Urinary bladder (tissue), 4 donors: ENCODE results near the gene HMGXB4. TPM values are rescaled to one million over a fixed set of nuclear protein-coding genes. Genes with fewer than 3 reads are reported as not detected.

Experiments
- DNase-seq: peaks from one replicate; pipeline ENCODE4 v3.0.0-alpha.2; 2015; ENCODE audit errors: extremely low spot score
- H3K27ac ChIP-seq: one replicate; pipeline ENCODE4 v1.5.1; 2013; ENCODE audit warnings: low read depth, mild to moderate bottlenecking, moderate library complexity
- H3K36me3 ChIP-seq: one replicate; pipeline ENCODE4 v1.6.1; 2013; ENCODE audit warnings: mild to moderate bottlenecking, moderate library complexity; ENCODE audit not compliant: insufficient read depth
- H3K4me1 ChIP-seq: one replicate; pipeline ENCODE4 v1.6.1; 2013; ENCODE audit warnings: mild to moderate bottlenecking, moderate library complexity; ENCODE audit not compliant: insufficient read depth
- H3K4me3 ChIP-seq: one replicate; pipeline ENCODE4 v1.5.1; 2013; ENCODE audit warnings: low read depth, low read length
- WGBS: extraction: QIAGEN DNeasy Blood & Tissue Kit; methylation state at CpG from one replicate; pipeline ENCODE4 v1.1.7; 2013; 5-methylcytosine and 5-hydroxymethylcytosine counted together
- polyA plus RNA-seq: library from polyadenylated mRNA; stranded (reverse); fragments of 200-250 nt; gene quantifications from one replicate; pipeline ENCODE4 v1.2.3, GENCODE V29; 2013
- total RNA-seq: library from RNA; depleted of rRNA; stranded (reverse); fragments of >200 nt; gene quantifications from one replicate; pipeline ENCODE4 v1.2.3, GENCODE V29; 2014
- donor health status: healthy with polysubstance abuse.
- donor health status: healthy.

HMGXB4 gene
- 18.9 TPM for total RNA-seq
- polyA plus RNA-seq = 14.0 TPM

DNA sequence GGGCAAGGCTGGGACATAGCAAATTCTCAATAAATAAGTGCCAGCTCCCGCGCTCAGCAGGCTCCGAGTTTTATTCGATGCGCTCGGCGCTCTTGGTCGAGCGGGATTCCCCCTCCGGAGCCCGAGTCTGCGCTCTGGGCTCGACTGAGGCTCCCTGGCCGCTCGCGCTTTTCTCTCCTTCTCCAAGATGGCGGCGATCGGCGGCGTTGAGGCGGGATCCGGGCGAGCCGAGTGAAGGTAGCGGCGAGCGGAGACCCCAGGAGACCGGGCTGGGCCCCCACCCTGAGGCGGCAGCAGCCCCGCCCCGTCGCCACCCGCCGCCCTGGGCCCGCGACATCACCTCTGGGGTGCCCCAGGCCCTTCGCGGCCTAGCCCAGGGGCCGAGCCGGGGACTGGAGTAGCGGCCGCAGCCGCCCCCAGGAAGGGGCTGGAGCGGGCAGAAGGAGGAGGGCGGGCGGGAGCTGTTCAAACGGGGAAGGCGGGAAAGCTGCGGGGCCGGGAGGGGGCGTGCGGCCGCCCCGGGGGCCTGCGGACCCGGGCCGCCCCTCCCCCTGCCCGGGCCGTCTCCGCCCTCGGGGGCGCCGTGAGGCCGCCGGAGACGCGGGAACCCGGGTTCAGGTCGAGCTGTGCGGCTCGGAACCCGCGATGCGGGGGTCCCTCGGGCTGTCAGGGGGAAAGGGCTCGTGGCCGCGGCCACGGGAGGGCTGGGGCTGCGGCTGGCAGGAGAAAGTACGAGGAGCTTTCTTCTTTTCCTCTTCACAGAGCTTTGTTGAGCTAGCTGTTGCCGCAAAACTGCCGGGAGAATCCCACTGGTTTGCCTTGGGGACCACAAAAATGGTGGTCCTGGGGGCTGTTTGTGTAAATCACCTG is at the start of gene HMGXB4:
Gene HMGXB4, plus strand, starts transcription at position 173 of the 870 bp plus-strand sequence. CDS start 4,898 bp downstream, outside the sequence.
- peak within 1 kb of the TSS; percentile 94 for H3K4me3 ChIP-seq
- no peaks in the 10 kb centered on the region for H3K36me3 ChIP-seq
- H3K4me1 ChIP-seq = peaks cover 5% of the 10 kb centered on the region
- DNase-seq = peak; percentile 87
- peak within 1 kb of the TSS; percentile 76 for H3K27ac ChIP-seq
- under 1% methylated on average over 84 of the region's 84 CpGs for WGBS

GRCh38 chr22:35208003-35208402 is 49.3 kb upstream of the HMGXB4 start:
- no peak for DNase-seq
- Histone ChIP-seq H3K4me3 (no peak overlapping the region), H3K4me1 (no peaks in the 10 kb centered on the region), H3K36me3 (no peaks in the 10 kb centered on the region), H3K27ac (no peak overlapping the region)
- 82% methylated on average over 4 of the region's 4 CpGs for WGBS

GRCh38 chr22:35209203-35209602 is 48.1 kb upstream of the HMGXB4 start:
- DNase-seq = no peak
- 93% methylated on average over 7 of the region's 7 CpGs for WGBS
- no peak overlapping the region for H3K27ac ChIP-seq
- no peaks in the 10 kb centered on the region for H3K4me1 ChIP-seq
- no peaks in the 10 kb centered on the region for H3K36me3 ChIP-seq
- H3K4me3 ChIP-seq = no peak overlapping the region

DNA sequence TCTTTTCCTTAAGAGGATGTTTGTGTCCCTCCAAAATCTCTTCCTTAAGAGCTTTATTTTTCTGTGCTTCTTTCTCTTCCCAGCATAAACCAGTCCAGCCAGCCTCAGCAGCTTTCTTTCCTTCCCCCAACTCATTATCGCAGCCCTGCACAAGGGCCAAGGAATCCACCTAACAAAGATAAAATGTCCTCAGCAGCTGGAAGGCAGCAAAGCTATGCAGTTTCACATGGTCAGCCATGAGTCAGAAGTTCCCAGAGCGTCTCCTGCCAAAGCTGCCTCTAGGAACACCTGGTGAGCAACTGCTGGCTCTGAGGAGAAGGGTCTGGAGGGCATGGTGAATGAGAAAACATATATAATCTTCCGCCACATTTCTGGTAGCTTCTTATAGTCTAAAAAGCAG is 45.3 kb upstream of the HMGXB4 start:
- Histone ChIP-seq H3K36me3 (no peaks in the 10 kb centered on the region), H3K27ac (no peak overlapping the region), H3K4me1 (no peaks in the 10 kb centered on the region), H3K4me3 (no peak overlapping the region)
- DNase-seq = no peak
- 31% methylated on average over 3 of the region's 3 CpGs for WGBS

DNA sequence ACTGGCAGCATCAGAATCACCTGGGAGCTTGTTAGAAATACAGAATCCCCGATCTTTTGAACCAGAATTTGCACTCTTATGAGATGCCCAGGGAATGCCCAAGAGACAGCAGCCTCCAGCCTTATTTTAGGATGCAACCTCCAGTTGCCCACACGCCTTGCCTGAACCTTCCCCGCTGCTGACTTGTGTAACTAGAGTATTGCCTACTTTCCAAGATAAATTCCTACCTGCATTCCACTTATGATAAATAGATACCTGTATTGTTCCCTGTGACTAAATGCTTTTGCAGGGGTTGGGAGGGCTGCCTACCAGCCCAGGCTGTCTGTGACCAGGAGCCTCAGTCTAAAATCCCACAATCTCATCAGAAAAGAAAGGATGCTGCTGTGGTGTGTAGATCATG is 44.3 kb upstream of the HMGXB4 start:
- H3K27ac ChIP-seq = no peak overlapping the region
- no peaks in the 10 kb centered on the region for H3K4me1 ChIP-seq
- H3K4me3 ChIP-seq = no peak overlapping the region
- H3K36me3 ChIP-seq = no peaks in the 10 kb centered on the region
- DNase-seq = no peak
- 87% methylated on average over 3 of the region's 3 CpGs for WGBS

GRCh38 chr22:35214968-35215367 is 42.3 kb upstream of the HMGXB4 start:
- WGBS = 92% methylated on average over 6 of the region's 6 CpGs
- H3K36me3 ChIP-seq = no peaks in the 10 kb centered on the region
- no peak overlapping the region for H3K27ac ChIP-seq
- DNase-seq = no peak
- no peak overlapping the region for H3K4me3 ChIP-seq
- no peaks in the 10 kb centered on the region for H3K4me1 ChIP-seq

GRCh38 chr22:35215993-35216392 is 41.3 kb upstream of the HMGXB4 start:
- H3K36me3 ChIP-seq = no peaks in the 10 kb centered on the region
- no peak overlapping the region for H3K27ac ChIP-seq
- H3K4me3 ChIP-seq = no peak overlapping the region
- WGBS = 54% methylated on average over 3 of the region's 3 CpGs
- no peaks in the 10 kb centered on the region for H3K4me1 ChIP-seq
- no peak for DNase-seq

- no peak for DNase-seq
- no peak overlapping the region for H3K4me3 ChIP-seq
- no peaks in the 10 kb centered on the region for H3K4me1 ChIP-seq
- H3K36me3 ChIP-seq = no peaks in the 10 kb centered on the region
- H3K27ac ChIP-seq = no peak overlapping the region
- 81% methylated on average over 2 of the region's 2 CpGs for whole genome bisulfite sequencing
Observed at GRCh38 chr22:35217527-35217926, 39.8 kb upstream of the HMGXB4 start.

DNA sequence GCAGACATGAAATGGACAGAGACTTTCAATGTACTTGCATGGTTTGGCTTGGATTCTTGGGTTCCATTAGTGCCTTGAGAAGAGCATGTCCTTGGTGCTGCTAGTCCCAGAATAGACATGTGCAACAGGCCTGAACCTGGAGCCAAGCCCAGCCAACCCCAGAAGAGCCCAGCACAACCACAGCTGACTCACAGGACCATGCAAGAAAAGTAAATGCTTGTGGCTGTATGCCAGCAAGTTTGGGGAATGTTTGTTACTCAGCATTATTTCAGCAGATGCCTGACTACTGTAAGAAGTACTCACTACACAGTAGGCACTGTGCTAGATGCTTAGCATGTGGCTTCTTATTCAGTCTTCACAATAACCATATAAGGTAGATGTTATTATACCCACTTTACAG is 39.2 kb upstream of the HMGXB4 start:
- no peak for DNase-seq

GRCh38 chr22:35219012-35219411 is 38.3 kb upstream of the HMGXB4 start:
- WGBS = 74% methylated on average over 3 of the region's 3 CpGs
- no peak for DNase-seq
- no peak overlapping the region for H3K27ac ChIP-seq
- H3K36me3 ChIP-seq = no peaks in the 10 kb centered on the region
- no peaks in the 10 kb centered on the region for H3K4me1 ChIP-seq
- H3K4me3 ChIP-seq = no peak overlapping the region

More for the DNA sequence above, 39.2 kb upstream of the HMGXB4 start:
- no peaks in the 10 kb centered on the region for H3K4me1 ChIP-seq
- H3K4me3 ChIP-seq = no peak overlapping the region
- no peaks in the 10 kb centered on the region for H3K36me3 ChIP-seq
- H3K27ac ChIP-seq = no peak overlapping the region

DNA sequence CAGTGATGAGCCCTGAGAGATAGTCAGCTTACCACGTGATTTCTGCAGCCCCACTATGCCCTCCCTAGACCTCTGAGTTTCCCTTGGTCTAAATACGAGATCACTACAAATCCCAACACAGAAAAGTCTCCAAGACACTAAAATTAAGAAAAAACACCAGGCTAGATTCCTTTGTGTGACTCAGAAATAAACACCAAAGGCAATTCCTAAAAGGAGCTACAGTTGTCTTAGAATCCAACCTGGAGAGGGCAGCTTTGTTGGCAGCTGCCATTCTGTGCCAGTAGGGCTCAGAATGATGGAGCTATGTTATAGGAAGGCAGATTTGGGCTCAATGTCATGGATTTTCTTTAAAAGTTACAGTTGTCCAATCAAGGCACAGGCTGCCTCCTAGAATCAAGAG is 37.1 kb upstream of the HMGXB4 start:
- Histone ChIP-seq H3K4me1 (no peaks in the 10 kb centered on the region), H3K36me3 (no peaks in the 10 kb centered on the region), H3K27ac (no peak overlapping the region), H3K4me3 (no peak overlapping the region)
- no peak for DNase-seq
- WGBS = 67% methylated on average over 2 of the region's 2 CpGs

DNA sequence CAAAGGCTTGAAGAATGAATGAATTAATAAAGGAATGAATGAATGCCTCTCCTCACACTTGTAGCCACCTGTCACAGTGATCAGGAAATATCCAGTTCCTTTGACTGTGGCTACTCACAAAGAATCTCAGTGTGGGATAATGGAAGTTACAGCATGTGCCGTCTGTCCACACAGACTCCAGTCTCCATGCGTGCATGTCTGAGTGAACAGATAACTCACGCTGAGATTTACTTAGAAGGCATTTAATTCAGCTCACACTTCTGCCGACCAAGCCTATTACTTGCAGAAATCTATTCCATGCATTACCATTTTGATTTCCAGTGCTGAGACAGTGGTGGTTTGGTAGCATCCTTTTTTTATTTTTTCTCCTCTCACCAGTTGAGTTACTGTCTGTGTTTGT is 32.3 kb upstream of the HMGXB4 start:
- 60% methylated on average over 4 of the region's 4 CpGs for WGBS
- H3K4me3 ChIP-seq = no peak overlapping the region

GRCh38 chr22:35226958-35227647 is 30.2 kb upstream of the HMGXB4 start:
- H3K36me3 ChIP-seq = no peaks in the 10 kb centered on the region
- no peak overlapping the region for H3K4me3 ChIP-seq
- no peaks in the 10 kb centered on the region for H3K4me1 ChIP-seq
- WGBS = 64% methylated on average over 5 of the region's 5 CpGs
- DNase-seq = no peak
- H3K27ac ChIP-seq = no peak overlapping the region

More for the DNA sequence above, 32.3 kb upstream of the HMGXB4 start:
- no peak for DNase-seq
- Histone ChIP-seq H3K4me1 (no peaks in the 10 kb centered on the region), H3K36me3 (no peaks in the 10 kb centered on the region), H3K27ac (no peak overlapping the region)

- DNase-seq = no peak
- WGBS = 71% methylated on average over 7 of the region's 7 CpGs
- Histone ChIP-seq H3K36me3 (no peaks in the 10 kb centered on the region), H3K4me1 (no peaks in the 10 kb centered on the region), H3K4me3 (no peak overlapping the region), H3K27ac (no peak overlapping the region)
Observed at GRCh38 chr22:35229865-35230264, 27.4 kb upstream of the HMGXB4 start.
